GM19043 (cell line): ENCODE measurements around the gene GNS.
A peak's percentile ranks its signal among the peaks of the same experiment; 100 is the strongest.
"Not testable (repeated sequence)": the region's sequence is repeated elsewhere in the genome, so short reads cannot be mapped to it uniquely, and the experiment has no call there.

ENCODE experiments used
- ATAC-seq: cut with Tn5 transposase; IDR thresholded peaks from one replicate; pipeline ENCODE4 v1.9.1; 2021; ENCODE audit warnings: low read depth; ENCODE audit not compliant: unreplicated experiment

Gene GNS

DNA sequence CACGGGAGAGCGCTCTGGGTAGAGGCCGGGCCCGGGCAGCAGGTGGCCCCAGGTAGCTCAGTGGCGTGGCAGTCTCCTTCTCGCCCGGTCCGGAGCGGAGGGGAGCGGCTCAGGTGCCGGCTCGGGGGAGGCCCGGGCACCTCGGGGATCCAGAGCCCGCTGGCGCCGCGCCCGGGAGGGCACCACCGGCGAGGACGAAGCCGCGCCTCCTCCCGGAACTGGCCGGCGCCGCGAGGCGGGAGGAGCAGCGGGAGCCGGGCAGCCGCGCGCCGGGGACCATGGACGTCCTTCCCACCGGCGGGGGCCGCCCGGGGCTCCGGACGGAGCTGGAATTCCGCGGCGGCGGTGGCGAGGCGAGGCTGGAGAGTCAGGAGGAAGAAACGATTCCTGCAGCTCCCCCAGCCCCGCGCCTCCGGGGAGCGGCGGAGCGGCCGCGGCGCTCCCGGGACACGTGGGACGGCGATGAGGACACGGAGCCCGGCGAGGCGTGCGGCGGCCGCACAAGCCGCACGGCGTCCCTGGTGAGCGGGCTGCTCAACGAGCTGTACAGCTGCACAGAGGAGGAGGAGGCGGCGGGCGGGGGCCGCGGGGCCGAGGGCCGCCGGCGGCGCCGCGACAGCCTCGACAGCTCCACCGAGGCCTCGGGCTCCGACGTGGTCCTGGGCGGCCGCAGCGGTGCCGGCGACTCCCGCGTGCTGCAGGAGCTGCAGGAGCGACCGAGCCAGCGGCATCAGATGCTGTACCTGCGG, 21.5 kb upstream of the GNS start:
- ATAC-seq = peak; percentile 39

DNA sequence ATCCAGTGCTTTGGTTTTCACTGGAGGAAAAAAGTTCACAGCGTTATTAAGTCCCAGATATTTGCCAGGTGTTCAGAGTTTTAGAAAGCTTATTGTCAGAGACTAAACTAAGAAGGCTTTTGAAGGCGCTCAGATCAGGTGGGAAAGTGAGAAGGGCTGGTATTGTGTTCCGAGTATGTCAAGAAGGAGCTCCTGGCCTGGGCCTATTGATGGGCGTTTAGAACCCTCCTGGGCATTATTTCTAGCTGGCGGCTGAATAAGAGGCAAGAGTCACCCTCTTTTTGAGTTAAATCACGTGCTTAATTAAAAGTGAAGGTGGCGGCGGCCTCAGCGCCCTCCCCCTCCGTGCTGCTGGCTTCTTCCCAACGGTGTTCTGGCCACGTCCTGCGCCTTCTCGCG, 20.9 kb upstream of the GNS start:
- ATAC-seq = no peak

DNA sequence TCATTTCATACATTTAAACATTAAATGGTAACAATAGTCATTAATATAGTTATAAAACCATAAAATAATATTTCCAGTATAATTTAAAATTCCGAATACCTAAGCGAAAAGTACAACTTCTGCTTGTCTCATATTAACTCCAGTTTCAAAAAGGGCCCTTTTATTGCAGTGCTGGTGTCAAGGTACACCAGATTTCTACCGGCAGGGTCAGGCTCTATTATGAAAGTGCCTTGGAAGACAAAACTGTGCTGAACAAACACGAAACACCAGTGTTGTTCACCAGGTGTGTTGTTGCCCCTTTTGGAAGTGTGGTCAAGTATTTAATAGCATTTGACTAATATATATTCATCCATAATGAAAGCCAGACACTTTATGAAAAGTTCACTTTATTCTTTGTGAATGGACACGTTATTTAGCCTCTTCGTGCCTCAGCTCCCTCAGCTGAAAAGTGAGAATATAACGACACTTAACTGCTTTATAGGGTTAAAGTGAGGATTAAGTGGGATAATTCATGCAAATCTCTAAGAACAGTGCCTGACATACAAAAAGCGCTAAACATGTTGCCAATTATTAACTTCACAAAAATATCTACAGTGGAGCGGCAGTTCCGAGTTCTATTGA, 20.3 kb upstream of the GNS start:
- no peak for ATAC-seq

GRCh38 chr12:64775147-64775736, 16.0 kb upstream of the GNS start:
- not testable (repeated sequence) for ATAC-seq

GRCh38 chr12:64773386-64773785, 14.2 kb upstream of the GNS start:
- ATAC-seq = no peak

DNA sequence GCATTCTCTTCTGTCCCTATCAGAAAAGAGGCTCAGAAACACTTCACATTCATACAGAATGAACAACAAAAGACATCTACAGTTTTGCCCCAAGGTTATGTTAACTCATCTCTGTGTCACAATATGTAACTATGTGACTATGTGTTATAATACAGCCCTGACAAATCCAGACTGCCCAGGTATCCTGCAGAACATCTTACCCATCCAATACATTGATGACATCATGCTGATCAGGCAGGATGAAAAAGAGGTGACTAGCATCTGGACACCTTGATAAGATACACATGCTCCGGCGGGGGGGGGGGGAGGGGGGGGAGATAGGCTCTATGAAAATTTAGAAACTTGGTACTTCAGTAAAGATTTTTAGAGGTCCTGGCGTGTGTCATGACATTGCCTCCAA, 8.3 kb upstream of the GNS start:
- no peak for ATAC-seq

DNA sequence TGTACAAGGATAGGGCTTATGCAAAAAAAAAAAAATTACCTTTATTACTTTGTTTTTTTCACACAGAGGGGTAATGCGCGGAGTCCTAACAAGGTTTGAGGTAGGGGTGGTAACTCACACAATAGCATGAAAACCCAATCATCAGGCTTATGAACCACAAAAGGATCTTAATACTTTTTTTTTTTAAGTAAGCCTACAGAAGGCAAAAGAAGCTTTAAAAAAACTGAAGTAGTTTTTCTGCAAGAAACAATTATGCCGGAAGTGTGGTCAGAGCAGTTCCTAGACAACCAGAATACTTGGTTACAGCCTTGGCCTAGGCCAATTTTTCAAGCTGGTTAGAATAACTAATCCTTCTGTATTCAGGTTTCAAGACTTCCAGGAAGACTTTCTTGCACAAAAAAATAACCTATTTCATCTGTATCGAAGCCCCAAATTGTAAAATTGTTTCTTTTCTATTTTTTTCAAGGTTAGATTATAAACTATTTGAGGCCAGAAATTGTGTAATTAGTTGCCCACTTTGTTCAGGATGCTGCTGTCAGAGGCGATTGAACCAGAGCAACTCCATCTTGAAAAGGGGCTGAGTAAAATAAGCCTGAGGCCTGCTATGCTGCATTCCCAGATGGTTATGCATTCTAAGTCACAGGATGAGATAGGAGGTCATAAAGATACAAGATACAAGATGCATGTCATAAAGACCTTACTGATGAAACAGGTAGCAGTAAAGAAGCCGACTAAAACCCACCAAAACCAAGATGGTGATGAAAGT, 1.8 kb upstream of the GNS start:
- ATAC-seq = no peak

DNA sequence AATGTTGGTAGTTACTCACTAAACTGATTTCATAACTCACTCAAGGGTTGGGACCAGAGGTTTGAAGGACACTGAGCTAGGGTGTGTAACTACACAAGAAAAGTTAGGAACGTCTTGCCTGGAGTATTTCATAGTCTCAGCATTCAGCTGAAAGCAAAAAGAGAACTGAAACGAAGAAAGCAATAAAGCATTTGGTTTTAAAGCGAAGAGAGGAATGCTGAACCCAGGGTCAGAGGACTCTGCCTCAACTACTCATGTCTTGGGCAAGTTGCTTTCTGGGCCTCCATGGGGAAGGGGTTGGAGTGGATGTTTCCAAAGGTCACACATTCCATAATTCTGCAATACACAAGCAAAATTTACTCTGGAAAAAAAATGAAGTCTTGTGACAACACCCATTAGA, 1.4 kb downstream of the GNS start:
- ATAC-seq = no peak

DNA sequence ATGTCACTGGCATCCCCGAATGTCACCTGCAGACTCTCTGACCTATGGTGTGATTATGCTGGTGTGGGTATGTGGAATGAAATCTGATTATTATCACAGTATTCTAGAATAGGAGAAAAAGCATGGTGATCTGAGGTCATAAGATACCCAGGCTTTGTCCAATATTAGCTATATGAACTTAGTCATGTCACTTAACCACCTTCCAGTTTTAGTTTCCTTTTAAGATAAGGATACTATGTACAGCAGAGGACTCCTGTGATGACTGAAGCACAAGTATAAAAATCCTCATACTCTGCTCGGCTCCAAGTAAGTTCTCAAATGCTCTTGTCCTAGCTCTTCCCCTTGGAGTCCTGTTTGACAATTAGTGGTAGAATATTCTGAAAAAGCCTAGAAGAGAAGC, 2.8 kb downstream of the GNS start:
- ATAC-seq = peak; percentile 33

GRCh38 chr12:64753427-64753826, 5.8 kb downstream of the GNS start:
- no peak for ATAC-seq

GRCh38 chr12:64752833-64753238, 6.4 kb downstream of the GNS start:
- no peak for ATAC-seq

- ATAC-seq = no peak
Observed at GRCh38 chr12:64752032-64752431, 7.2 kb downstream of the GNS start.

GRCh38 chr12:64749461-64750200, 9.6 kb downstream of the GNS start:
- ATAC-seq = no peak

- ATAC-seq = no peak
Observed at GRCh38 chr12:64747695-64748094, 11.5 kb downstream of the GNS start.

GRCh38 chr12:64746663-64747062, 12.5 kb downstream of the GNS start:
- no peak for ATAC-seq

GRCh38 chr12:64745980-64746379, 13.2 kb downstream of the GNS start:
- ATAC-seq = no peak

GRCh38 chr12:64745259-64745807, 13.9 kb downstream of the GNS start:
- no peak for ATAC-seq

- no peak for ATAC-seq
Observed at GRCh38 chr12:64744422-64745258, 14.6 kb downstream of the GNS start.

DNA sequence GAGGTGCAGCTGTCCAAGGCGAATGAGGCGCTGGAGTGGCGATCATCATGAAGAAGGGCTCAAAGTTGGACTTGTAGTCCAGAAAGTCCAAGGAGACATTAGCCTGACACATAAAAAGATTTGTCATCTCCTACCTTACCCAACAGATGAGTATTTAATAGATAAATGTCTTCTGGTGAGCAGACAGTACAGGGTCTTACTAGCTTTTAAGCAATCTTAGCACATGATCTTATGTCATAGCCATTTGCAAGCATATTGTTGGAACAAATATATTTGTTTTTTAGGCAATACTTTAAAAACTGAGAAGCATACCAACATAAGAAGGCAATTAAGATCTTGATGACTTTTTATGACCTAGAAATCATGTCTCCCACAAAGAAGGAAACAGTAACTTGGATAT, 16.0 kb downstream of the GNS start:
- no peak for ATAC-seq
